Activated T-cell treated with anti-CD3 and anti-CD28 coated beads for 48 hours (primary cell): ENCODE results near the gene SEMA3G.

Experiments
- DNase-seq: peaks from one replicate; pipeline ENCODE4 v3.0.0-alpha.2; 2020; ENCODE audit warnings: low read depth

Gene SEMA3G

GRCh38 chr3:52453496-52454249, 8.8 kb upstream of the SEMA3G start, which contains the start of gene TNNC1:
TNNC1 (minus strand) TSS chr3:52454041; CDS start chr3:52454015, 26 bp downstream.
- DNase-seq: no peak

GRCh38 chr3:52452570-52453221, 7.8 kb upstream of the SEMA3G start:
- no peak for DNase-seq

DNA sequence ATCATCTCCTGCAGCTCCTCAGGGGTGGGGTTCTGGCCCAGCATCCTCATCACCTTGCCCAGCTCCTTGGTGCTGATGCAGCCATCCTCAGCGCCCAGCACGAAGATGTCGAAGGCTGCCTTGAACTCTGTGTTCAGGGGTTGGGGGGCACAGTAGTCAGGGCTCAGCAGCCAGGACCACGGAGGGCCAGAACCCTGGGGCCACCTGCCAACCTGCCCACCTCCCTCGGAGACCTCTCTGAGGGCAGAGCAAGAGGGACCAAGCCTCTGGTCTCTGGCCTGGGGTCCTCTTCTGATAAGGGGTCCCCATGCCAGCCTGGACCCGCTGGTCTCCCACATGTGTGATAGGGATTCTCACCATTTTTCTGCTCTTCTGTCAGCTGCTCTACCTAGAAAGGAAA, 7.2 kb upstream of the SEMA3G start:
- no peak for DNase-seq

DNA sequence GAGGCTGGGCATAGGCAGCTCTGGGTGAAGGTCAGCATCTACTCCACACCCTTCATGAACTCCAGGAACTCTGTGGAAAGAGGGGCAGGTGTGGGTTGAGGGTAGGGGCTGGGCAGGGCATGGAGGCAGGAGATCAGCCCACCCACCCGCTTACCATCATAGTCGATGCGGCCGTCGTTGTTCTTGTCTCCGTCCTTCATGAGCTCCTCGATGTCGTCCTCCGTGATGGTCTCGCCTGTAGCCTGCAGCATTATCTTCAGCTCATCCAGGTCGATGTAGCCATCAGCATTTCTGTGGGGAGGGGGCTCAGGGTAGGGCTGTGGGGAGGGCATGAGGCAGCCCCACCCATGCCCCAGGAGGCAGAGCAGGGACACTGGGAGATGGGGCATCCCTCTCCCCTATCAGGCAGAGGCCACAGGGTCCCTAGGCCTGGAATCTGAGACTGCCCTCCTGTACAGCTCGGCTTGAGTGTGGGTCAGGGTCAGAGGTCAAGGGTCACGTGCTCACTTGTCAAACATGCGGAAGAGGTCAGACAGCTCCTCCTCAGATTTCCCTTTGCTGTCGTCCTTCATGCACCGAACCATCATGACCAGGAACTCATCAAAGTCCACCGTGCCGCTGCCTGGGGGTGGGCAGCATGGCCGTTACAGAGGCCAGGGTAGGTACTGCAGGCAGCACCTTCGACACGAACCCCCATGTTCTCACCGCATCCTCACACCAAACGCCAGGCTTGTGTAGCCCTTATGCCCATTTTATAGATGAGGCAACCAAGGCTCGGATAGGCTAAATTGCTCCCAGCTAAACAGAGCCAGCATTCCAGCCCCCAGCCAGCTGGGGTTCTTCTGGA, 6.6 kb upstream of the SEMA3G start:
- no peak for DNase-seq

- no peak for DNase-seq
Observed at GRCh38 chr3:52450489-52451236, 5.8 kb upstream of the SEMA3G start.

DNA sequence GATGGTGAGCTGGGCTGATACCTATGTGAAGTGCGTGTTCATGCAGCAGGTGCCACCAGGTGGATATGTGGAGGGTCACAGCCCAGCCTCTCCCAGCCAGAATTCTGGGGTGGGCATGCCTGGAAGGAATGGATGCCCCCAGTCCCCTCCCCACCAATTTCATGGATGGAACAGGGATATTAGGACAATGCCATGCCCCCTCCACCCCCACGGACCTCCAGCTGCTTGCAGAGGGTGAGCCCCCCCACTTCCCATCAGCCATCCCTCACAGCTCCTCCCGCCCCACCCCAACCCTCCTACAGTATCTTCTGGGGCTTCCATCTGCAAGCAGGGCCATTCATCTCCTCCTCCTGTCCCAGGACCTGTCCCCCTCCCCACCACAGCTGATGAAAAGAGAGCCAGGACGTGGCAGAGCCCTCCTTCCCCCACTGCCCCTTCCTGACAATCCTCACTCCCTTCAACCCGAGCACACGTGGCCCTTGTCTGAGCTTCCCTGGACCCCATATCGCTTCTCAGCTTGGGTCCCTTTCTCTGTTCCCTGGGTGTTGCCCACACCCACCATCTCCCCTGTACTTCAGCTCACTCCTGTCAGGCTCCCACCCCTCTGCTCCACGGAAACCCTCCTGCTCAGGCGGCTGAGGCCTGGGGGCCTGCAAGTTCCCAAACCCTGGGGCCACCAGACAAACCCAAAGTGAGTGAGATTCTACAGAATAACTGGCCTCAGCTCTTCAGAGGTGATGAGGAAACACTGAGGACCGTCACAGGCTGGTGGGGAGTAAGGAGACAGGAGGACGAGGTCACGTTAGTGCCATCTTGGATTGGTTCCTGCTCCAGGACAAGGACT, 2.8 kb upstream of the SEMA3G start:
- DNase-seq: no peak

- DNase-seq: peak; percentile 69
Observed at GRCh38 chr3:52446631-52447511, 2.0 kb upstream of the SEMA3G start.

DNA sequence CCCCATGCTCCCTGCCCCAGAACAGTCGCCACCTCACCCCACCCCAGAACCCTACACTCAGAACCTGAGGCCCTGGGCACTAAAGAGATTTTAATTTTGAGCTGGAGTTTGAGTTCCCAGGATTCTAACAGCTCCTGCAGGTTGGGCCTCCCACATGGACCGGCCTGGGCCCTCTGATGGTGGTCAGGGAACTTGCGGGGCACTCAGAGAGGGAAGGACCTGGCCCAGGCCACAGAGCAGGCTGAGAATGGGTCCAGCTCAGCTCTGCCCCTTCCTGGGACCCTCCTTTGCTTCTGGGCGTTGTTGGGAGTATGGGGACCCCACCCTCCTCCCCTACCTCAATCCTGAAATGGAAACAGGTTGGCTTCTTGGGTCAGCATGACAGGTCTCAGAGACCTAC, 1.1 kb upstream of the SEMA3G start:
- no peak for DNase-seq

DNA sequence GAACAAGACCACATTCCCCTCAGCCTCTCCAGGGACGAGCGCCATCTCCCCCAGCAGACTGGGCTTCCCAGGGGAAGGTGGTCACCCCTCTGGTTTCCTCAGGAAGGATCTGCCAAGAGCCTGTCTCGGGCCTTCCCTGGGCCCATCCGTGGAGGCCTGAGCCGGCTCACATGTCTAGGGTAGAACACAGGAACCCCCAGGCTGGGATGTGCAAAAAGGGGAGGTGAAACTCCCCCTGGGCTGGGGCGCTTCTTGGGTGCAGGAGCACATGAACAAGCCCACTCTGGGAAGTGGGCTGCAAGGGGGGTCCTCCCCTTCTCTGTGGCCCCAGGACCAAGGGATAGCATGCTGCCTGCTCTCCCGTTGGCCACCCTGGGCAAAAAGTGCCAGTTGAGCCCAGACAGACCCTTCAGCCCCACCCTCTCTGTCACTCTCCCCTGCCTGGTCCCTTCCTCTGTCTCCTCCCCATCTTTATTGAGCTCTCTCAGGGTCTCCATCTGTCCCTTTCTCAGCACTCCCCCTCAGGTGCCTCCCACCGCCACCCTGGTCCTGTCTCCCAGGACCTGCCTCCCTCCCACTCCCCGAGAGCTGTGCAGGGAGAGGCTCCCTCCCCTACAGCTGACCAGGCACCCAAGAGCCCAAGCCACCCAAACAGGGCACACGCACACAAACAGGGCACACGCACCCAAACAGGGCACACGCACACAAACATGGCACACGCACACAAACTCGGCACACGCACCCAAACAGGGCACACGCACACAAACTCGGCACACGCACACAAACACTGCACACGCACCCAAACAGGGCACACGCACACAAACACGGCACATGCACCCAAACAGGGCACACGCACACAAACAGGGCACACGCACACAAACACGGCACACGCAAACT, 864 bp downstream of the SEMA3G start:
- DNase-seq: no peak

- DNase-seq: no peak
Observed at GRCh38 chr3:52443268-52443610, 1.7 kb downstream of the SEMA3G start.

DNA sequence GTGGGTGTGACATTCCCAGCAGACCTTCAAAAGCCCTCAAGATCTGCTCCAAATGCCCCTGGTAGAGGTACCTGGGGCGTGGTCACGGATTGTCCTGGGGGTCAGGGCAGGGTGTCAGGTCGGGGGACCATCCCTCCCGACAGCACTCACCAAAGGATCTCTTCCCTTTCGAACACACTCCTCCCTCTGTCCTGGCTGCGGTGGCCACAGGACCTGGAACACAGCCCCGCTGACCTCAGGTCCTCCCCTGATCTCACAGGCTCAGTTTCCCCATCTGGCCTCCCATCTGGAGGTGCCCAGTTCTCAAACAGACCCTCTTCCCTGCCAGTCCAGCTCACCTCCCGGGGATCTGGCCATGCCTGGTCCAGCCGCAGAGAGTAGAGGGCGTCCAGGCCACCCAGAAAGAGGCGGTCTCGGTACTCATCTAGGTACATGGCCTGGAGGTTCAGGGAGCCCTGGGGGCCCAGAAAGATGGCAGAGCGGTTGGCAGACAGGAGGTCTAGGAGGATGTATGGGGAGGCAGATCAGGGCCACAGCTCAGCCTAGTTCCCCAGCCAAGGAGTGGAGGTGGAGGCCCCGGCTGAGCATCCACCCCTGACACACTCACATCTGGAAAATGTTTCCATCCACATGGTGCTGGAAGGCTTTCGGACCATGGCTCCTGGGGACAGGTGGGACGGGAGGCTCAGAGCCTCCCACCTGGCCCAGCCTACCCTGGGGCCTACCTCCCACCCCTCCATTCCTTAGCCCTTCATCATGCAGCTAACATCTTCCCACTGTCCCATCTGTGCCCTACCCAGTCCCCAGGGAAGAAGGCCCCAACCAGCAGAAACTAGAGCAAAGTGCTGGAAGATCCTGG, 2.3 kb downstream of the SEMA3G start:
- no peak for DNase-seq

- no peak for DNase-seq
Observed at GRCh38 chr3:52441772-52442332, 3.1 kb downstream of the SEMA3G start.

DNA sequence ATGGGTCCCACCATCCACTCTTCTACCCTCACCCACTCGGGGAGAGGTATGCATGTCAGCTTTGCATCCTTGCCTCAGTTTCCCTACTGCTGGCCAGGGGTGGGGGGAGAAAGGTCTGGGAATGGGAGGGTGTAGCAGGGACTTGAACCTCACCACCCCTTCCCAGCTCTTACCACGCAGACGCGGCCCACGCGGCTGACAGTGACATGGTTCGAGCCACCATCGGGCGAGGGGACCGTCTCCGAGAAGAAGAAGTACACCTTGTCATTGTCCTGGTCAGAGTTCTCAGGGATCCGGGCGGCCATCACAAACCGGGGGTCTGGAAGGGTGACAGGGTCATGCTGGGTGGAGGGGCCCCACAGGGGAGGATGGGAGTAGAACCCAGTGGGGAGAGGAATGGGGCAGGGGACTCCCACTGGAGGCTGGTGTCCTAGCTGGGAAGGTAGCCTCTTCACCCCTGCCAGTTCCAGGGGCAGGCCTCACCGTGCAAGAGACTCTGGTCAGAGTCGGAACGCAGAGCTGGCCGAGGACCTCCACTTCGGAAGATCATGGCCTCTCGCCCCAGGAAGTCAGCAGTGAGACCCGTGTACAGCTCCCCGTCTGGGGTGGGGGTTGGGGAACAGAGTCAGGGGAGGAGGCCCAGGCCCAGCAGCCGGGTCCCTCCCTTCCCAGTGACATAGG, 3.7 kb downstream of the SEMA3G start:
- DNase-seq: no peak

GRCh38 chr3:52440671-52441070, 4.2 kb downstream of the SEMA3G start:
- no peak for DNase-seq

DNA sequence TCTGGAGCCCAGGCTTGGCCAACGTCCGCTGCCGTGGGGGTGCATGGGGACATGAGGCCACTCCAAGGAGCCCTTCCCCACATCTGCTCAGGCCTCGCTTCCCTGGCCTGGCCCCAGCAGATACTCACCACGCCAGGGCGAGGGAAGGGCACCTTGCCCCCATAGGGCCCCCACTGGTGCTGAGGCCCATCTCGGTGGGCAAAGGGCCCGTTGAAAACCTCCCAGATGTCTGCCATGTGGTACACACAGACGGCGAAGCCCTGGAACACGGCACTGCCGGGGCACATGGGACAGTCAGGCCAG, 4.7 kb downstream of the SEMA3G start:
- DNase-seq: no peak

- no peak for DNase-seq
Observed at GRCh38 chr3:52439426-52440248, 5.3 kb downstream of the SEMA3G start.
